GM19397 (cell line): ENCODE data around the gene PHB1.

Experiments used
- ATAC-seq: cut with Tn5 transposase; IDR thresholded peaks from one replicate; pipeline ENCODE4 v1.9.1; 2021; ENCODE audit warnings: mild to moderate bottlenecking, moderate library complexity; ENCODE audit not compliant: unreplicated experiment

The PHB1 gene

DNA sequence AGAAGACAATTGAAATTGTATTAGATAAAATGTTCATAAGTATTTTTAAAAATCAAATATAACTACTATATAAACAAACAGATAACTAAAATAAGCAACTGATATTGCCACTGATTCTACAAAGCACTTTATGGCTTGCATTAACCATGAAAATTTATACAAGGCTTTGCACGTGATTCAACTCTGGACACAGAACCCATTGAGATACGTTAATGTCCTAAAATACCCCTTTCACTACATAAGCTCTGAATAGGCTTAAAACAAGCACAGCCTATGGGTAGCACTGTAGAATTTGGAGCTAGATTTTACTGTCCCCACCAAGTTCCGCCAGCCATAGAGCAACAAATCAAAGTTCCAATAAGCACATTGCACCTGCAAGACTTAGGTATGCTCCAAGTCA lies 57.2 kb downstream of the PHB1 start:
- no peak for ATAC-seq

DNA sequence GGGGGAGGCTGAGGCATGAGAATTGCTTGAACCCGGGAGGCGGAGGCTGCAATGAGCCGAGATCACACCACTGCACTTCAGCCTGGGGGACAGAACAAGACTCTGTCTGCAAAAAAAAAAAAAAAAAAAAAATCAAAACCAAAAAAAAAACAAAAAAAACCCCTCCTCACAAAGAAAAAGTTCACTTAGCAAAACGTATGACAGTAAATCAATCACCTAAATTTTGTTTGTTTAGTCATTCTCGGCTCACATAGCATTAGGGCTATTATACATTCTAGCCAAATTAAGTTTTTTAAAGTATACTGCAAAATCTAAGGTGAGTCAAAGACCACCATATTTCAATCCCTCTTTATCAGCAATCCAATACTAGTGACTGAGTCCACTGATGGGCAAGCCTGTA lies 58.4 kb downstream of the PHB1 start:
- no peak for ATAC-seq
